ENCODE data around the gene RAPGEF4. TPM values are rescaled to one million over a fixed set of nuclear protein-coding genes. Genes with fewer than 3 reads are reported as not detected.

RAPGEF4 gene
- total RNA-seq, 1 donor from 2014 or later = 18.6 TPM

DNA sequence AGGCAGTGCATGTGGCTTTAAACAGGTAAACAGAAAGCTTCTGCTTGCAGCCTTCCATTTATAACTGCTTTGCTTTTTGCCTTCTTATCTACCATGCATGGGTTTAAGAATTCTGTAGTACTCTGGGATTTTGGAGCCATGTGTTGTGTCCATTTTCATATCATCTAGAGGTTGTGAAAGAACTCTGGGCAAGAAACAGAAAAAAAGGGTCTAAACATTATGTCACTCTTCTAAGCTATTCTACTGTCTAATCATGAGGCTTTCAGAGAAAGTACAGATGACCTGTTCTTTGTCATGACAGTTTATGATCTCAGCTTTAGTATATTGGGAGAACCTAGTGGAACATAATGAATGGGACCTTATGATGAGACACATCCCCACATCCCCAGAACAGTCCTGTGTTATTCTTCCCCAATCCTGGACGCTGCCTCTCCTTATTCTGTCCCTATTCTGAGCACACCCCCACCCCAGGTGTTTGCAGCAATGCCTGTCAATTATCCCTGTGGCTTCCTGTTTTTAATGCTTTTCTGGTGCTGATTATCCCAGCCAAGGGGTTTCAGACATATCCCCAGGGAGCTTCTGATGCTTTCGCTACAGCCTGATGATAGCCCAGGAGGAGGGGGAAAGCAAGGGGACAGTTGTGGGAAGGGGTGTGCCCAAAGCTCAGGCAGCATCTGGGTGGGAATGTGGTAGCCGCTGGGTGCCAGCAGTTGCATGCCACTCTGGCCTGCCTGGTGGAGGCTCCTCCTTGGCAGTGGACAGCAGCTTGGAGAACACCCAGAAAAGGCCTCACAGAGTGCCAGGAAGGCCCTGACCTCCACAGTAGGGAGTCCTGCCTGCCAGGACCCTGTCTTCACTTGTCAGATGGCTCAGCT, 170.5 kb downstream of the RAPGEF4 start:
- peak; percentile 50 for DNase-seq (ENCODE audit: low spot score)

DNA sequence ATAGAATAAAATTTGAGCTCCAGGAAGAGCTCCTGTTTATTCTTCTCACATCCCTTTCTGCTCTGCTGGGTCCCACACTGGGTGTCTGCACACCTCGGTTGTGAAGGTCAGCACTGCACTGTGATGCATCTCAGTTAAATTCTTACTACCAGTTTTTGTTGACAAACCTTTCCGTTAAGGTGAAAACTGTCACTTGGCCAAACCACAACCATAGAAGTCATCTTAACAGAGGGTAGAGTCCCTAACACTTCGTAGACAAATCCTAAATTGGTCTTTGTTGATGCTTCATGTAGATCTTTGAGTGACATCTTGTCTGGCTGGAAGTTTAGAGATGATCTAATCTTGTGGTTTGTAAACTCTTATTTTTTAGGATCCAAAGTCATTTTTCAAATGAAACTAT, 172.6 kb downstream of the RAPGEF4 start:
- no peak for DNase-seq (ENCODE audit: low spot score)

DNA sequence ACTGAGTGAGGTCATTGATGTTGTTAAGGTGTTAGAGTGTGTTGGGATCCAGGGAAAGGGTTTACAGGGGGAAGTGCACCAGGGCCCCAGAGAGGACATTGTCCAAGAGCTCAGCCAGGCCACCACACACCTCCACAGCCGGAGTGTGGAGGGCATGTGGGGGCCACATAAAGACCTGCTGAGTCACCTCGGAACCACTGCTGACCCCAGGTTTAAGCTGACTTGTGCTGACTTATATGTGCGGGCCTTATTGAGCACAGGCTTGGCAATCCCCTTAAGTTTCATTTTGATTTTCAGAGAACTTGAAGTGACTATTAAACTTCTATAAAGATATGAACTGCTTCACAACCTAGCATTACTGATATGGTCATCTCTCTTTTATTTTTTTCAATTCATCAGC, 173.8 kb downstream of the RAPGEF4 start:
- no peak for DNase-seq (ENCODE audit: low spot score)

DNA sequence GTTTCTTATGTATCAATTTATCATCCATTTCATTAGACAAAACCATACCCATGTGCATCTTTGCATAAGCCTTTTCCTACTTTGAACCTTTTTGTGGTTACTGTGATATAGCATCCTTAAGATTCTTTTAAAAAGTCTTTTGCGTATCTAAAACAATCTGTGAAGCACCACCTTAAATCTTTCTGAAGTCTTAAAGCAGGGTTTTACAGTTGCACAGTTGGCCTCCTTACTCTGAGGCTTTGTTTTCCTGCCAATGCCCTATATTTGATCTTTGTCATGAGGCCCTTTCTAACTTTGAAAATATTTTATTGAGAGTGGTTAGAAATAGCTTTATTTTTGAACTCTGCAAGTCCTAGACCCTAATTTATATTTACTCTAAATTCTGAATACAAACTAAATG, 176.6 kb downstream of the RAPGEF4 start:
- DNase-seq (ENCODE audit: low spot score) = no peak

- peak; percentile 52 for DNase-seq (ENCODE audit: low spot score)
These were observed 178.8 kb downstream of the RAPGEF4 start for GRCh38 chr2:172914341-172915008.

- DNase-seq (ENCODE audit: low spot score) = no peak
These were observed 182.1 kb downstream of the RAPGEF4 start for GRCh38 chr2:172917716-172918115.

DNA sequence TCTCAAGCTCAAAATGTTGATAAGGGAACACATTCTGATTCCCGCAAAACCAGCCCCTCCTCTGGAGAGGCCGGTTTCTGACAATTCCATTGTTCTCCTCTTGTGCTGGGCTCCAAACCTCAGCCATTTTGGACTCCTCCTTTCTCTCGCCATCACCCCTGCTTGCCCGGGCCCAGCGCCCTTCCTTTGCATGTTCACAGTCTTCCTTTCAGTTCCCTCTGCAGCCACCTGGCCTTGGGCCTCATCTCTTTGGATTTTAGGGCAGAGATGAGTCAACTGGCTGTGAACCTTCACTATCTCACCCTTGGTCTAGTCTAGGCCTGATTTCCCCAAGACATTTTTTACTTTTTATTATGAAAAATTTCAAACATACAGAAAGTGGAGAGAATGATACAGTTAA, 184.1 kb downstream of the RAPGEF4 start:
- no peak for DNase-seq (ENCODE audit: low spot score)

- DNase-seq (ENCODE audit: low spot score) = no peak
These were observed 186.0 kb downstream of the RAPGEF4 start for GRCh38 chr2:172921532-172922236.

- no peak for DNase-seq (ENCODE audit: low spot score)
These were observed 186.7 kb downstream of the RAPGEF4 start for GRCh38 chr2:172922306-172922705.

- DNase-seq (ENCODE audit: low spot score) = no peak
These were observed 187.2 kb downstream of the RAPGEF4 start for GRCh38 chr2:172922815-172923214.

DNA sequence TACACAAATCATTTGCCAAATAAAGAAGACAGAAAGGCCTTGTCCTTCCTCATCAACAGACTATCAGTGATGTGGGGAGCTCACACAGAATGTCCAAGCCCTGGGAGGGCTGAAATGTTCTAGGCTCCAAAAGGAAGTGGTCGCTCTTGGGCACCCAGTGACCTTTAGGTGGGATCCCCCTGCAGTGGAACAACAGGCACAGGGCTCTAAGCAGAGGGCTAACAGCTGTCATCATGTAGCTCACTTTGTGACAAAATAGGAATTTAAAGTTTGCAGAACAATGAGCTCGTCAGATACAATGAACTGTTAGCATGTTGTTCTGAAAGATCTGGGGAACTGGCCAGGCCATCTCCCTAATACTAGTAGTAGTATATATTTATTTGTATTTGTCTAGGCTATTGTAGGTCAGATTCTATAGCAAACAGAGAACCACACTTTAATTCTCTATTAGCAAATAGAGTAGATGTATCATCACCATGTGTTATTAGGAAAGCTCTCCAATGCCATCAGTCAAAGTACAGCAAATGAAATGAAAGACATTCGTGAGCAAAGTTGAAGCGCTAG, 188.5 kb downstream of the RAPGEF4 start:
- no peak for DNase-seq (ENCODE audit: low spot score)

GRCh38 chr2:172925600-172925999, 190.0 kb downstream of the RAPGEF4 start:
- DNase-seq (ENCODE audit: low spot score) = no peak

- DNase-seq (ENCODE audit: low spot score) = no peak
These were observed 191.4 kb downstream of the RAPGEF4 start for GRCh38 chr2:172926785-172927640.

DNA sequence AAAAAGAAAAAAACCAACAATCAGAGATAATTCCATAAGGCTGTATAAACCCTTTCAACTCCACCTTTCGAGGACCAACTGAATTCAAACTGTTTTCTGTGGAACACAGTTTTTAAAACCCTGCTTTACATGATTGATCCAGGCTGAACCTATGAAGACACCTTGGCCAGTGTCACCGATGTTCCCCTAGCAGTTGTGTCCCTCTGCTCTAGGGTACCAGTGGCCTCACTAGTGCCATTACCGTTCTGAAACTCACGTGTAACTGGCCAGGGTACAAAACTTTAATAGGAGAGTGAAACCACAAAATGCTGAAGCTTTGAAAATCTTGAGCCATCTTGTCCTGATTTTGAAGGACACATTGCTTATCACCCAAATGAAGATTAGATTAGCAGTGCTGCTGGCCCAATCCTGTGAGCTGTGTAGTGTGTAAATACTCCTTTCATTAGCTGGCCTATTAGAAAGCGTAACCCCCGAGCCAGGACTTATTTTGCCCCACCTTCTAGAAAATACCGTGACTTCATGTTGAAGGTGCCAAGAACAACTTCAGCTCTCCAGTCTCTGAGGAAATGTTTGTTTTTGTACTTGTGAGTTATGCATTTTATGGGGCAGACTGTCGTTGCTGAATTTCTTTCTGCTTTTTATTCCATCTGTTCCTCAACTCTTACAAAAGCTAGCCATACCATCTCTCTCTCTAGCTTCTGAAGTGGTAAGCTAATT, 192.2 kb downstream of the RAPGEF4 start:
- peak; percentile 65 for DNase-seq (ENCODE audit: low spot score)

DNA sequence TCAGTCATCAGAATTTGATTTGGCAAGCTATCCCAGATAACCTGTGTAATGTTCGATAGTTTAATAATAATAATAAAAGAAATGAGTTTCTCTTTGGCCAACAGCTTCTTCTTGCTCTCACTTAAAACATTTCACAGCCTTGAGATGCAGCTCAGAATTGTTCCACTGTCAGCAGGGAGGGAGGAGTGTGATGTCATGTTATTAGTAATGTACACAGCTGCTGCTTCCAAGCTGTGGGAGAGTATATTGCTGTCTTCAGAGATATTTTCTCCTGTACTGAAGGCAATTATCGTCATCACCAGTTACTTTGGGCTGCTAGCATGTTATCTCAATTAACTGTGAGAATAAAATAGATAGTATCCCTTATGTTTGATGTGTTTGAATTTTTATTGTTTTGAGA, 193.1 kb downstream of the RAPGEF4 start:
- no peak for DNase-seq (ENCODE audit: low spot score)

DNA sequence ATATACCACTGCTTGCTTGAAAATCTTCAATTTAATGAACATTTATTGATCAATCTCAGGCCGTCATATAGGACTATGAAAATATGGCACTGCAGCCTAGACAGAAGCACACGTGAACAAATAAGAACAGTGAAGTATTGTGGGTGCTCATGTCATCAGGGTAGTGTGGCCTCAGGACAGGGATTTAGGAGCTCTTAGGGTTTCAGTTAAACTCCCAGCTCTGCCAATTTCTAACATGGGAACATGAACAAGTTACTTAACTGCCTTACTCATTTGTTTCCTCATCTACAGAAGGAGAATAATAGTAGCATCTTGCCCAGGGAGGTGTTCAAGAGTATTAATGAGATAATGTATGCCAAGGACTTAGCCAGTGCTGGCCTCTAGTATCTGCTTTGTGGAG, 194.0 kb downstream of the RAPGEF4 start:
- no peak for DNase-seq (ENCODE audit: low spot score)

GRCh38 chr2:172930871-172931255, 195.2 kb downstream of the RAPGEF4 start:
- no peak for DNase-seq (ENCODE audit: low spot score)

- no peak for DNase-seq (ENCODE audit: low spot score)
These were observed 195.7 kb downstream of the RAPGEF4 start for GRCh38 chr2:172931256-172931894.

GRCh38 chr2:172931918-172932520, 196.4 kb downstream of the RAPGEF4 start:
- peak; percentile 81 for DNase-seq (ENCODE audit: low spot score)
